ENCODE measurements around the gene APRT.

- TF ChIP-seq CTCF (IDR thresholded peaks at IDR 0.05; ENCODE audit: low read depth, low read length, poor library complexity, severe bottlenecking) (no peak), EZH2phosphoT487 (IDR thresholded peaks at IDR 0.05; ENCODE audit: borderline replicate concordance, low read length) (no peak)
Measured at GRCh38 chr16:88762258-88762870, 49.4 kb downstream of the APRT start.

All from DOHH2 (cell line).